Esophagus muscularis mucosa (tissue), 4 donors: ENCODE data around the gene STEEP1. TPM values are rescaled to one million over a fixed set of nuclear protein-coding genes. Genes with fewer than 3 reads are reported as not detected.
A peak's percentile ranks its signal among the peaks of the same experiment; 100 is the strongest.

Experiments
- DNase-seq: peaks from one replicate; pipeline ENCODE4 v3.0.0-alpha.2; 2017; ENCODE audit errors: extremely low spot score
- H3K27ac ChIP-seq, 4 donors: fragments of 200-600 bp; sonication (generic); replicated peaks in 1 of 4; 1 replicate in 3 of 4; 2 replicates in 1 of 4; pipeline ENCODE4 v1.5.1; 2016 to 2019; ENCODE audit warnings: mild to moderate bottlenecking in 1 of 4
- H3K27me3 ChIP-seq, 4 donors: fragments of 200-600 bp; sonication (generic); one replicate each; pipeline versions ENCODE4 v1.5.1 to v1.6.0; 2016 to 2019
- H3K36me3 ChIP-seq, 4 donors: fragments of 200-600 bp; sonication (generic); one replicate each; pipeline ENCODE4 v1.5.1; 2016 to 2019
- H3K4me1 ChIP-seq, 4 donors: fragments of 200-600 bp; sonication (generic); one replicate each; pipeline ENCODE4 v1.5.1; 2016 to 2019
- H3K4me3 ChIP-seq, 4 donors: fragments of 200-600 bp; sonication (generic); 1 replicate in 2 of 4; 2 replicates in 2 of 4; pipeline ENCODE4 v1.5.1; 2016 to 2019; ENCODE audit warnings: mild to moderate bottlenecking in 4 of 4, moderate library complexity in 1 of 4
- H3K9me3 ChIP-seq, 4 donors: fragments of 200-600 bp; sonication (generic); 1 replicate in 3 of 4; 2 replicates in 1 of 4; pipeline ENCODE4 v1.5.1; 2016 to 2019
- CTCF ChIP-seq, 3 experiments: fragments of 200-600 bp in 2 of 3; fragments of 450-650 bp in 1 of 3; sonication (generic) in 2 of 3; IDR thresholded peaks; one replicate each; pipeline ENCODE4 v1.5.1; 2017 to 2019; ENCODE audit warnings: antibody characterized with exemption in 3 of 3, mild to moderate bottlenecking in 2 of 3, moderate library complexity in 1 of 3
- EP300 ChIP-seq: sonication (generic); formaldehyde crosslinking; IDR thresholded peaks from one replicate; pipeline ENCODE4 v1.6.1; 2017; ENCODE audit warnings: antibody characterized with exemption
- POLR2A ChIP-seq: fragments of 450-650 bp; IDR thresholded peaks from one replicate; pipeline ENCODE4 v1.6.1; 2017; ENCODE audit warnings: antibody characterized with exemption, moderate library complexity, mild to moderate bottlenecking, low read depth
- POLR2AphosphoS5 ChIP-seq, 2 donors: sonication (generic); formaldehyde crosslinking; IDR thresholded peaks; one replicate each; pipeline ENCODE4 v1.6.1; 2017; ENCODE audit warnings: antibody characterized with exemption in 2 of 2
- WGBS: methylation state at CpG from one replicate; pipeline ENCODE4 v1.1.5; 2018; 5-methylcytosine and 5-hydroxymethylcytosine counted together
- intact Hi-C: fragments of 100-400 bp; cut with DNase I; formaldehyde crosslinking; loops from one replicate; pipeline ENCODE4 v1.15.1; 2023
- total RNA-seq, 4 donors: library from RNA; depleted of rRNA; stranded (reverse); fragments of >200 nt; gene quantifications; one replicate each; pipeline versions ENCODE4 v1.1.0 to v1.2.1, GENCODE V29; 2016

STEEP1 gene
- total RNA-seq, 4 donors from 2014 or later, result 18.1 to 24.7 (median 20.6) TPM

GRCh38 chrX:119518371-119518770 lies 46.8 kb downstream of the STEEP1 start:
- H3K27ac ChIP-seq, result no peak overlapping the region
- no peak for DNase-seq
- 68% methylated on average over 4 of the region's 4 CpGs for WGBS
- intact Hi-C loops, result loop anchor here (10.0 kb wide), 1 partner anchor 86 kb away; the partner anchor contains the start of gene NKRF
- no peaks in the 10 kb centered on the region for H3K36me3 ChIP-seq
- no peaks in the 10 kb centered on the region for H3K9me3 ChIP-seq
- no peak for TF ChIP-seq POLR2AphosphoS5 (IDR thresholded peaks at IDR 0.05)
- TF ChIP-seq CTCF (IDR thresholded peaks at IDR 0.05), result no peak
- no peak for TF ChIP-seq EP300
- no peak for TF ChIP-seq POLR2A
- no peaks in the 10 kb centered on the region for H3K4me1 ChIP-seq
- H3K4me3 ChIP-seq, result no peak overlapping the region
- no peaks in the 10 kb centered on the region for H3K27me3 ChIP-seq

DNA sequence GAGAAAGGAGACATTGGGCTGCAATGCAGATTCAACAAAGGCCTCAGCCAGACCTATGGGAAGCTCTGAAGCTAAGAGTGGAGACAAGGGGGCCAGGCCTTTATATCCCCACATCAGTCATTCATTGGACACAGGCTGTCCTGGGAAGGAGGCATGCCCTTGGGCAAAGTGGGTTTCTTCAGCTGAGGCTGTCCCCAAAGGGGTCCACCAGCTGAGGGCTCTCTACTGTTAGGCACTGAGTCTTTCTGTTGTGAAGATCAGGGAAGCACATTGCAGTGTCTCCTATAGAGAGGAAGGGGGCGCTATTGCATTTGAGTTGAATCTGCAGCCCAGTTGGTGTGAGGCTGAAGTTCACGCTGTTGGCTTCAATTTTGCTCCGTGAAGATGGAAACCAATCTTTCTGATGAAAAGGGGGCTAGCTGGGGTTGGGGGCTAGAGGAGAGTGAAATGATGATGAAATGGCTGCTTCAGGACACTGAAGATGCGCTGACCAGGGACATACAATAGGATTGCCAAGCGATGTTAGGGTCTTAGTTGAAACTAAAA lies 49.0 kb downstream of the STEEP1 start:
- intact Hi-C loops, result loop anchor here (10.0 kb wide), 1 partner anchor 89 kb away; the partner anchor contains the start of gene NKRF
- no peak for DNase-seq

GRCh38 chrX:119512146-119512800 lies 52.9 kb downstream of the STEEP1 start:
- Histone ChIP-seq H3K27me3 (no peaks in the 10 kb centered on the region), H3K9me3 (no peaks in the 10 kb centered on the region), H3K4me3 (no peak overlapping the region), H3K4me1 (peaks cover 0 to 7% (median 3%) of the 10 kb centered on the region in 4 donors), H3K36me3 (no peaks in the 10 kb centered on the region), H3K27ac (peak overlapping the region in 3 of 4 donors; percentile 20 to 36 (median 26))
- 48% methylated on average over 14 of the region's 14 CpGs for WGBS
- intact Hi-C loops, result loop anchor here (10.0 kb wide), 1 partner anchor 93 kb away; the partner anchor contains the start of gene NKRF
- TF ChIP-seq POLR2A (no peak), CTCF (IDR thresholded peaks at IDR 0.05) (peak; percentile 39 to 66 (median 59)), EP300 (no peak), POLR2AphosphoS5 (IDR thresholded peaks at IDR 0.05) (peak in 1 of 2 donors; percentile 37)
- DNase-seq, result no peak

More for the DNA sequence above, 49.0 kb downstream of the STEEP1 start:
- 37% methylated on average over 5 of the region's 5 CpGs for WGBS
- Histone ChIP-seq H3K4me1 (peaks cover 0 to 7% (median 3%) of the 10 kb centered on the region in 4 donors), H3K27ac (no peak overlapping the region), H3K36me3 (no peaks in the 10 kb centered on the region), H3K4me3 (no peak overlapping the region), H3K9me3 (no peaks in the 10 kb centered on the region), H3K27me3 (no peaks in the 10 kb centered on the region)
- TF ChIP-seq EP300 (no peak), POLR2AphosphoS5 (IDR thresholded peaks at IDR 0.05) (no peak), POLR2A (no peak), CTCF (IDR thresholded peaks at IDR 0.05) (peak; percentile 67 to 78 (median 69))

GRCh38 chrX:119507206-119507605 lies 58.0 kb downstream of the STEEP1 start:
- TF ChIP-seq EP300 (no peak), POLR2A (no peak), CTCF (IDR thresholded peaks at IDR 0.05) (no peak), POLR2AphosphoS5 (IDR thresholded peaks at IDR 0.05) (no peak)
- Histone ChIP-seq H3K9me3 (no peaks in the 10 kb centered on the region), H3K36me3 (no peaks in the 10 kb centered on the region), H3K27ac (no peak overlapping the region), H3K27me3 (no peaks in the 10 kb centered on the region), H3K4me3 (no peak overlapping the region), H3K4me1 (peaks cover 0 to 17% (median 10%) of the 10 kb centered on the region in 4 donors)
- WGBS, result 83% methylated on average over 5 of the region's 6 CpGs
- DNase-seq, result no peak
- intact Hi-C loops, result no loop called here
